HepG2 (cell line): ENCODE results near the gene SHC3.

Experiments
- ARNT2 ChIP-seq: sonication (generic); formaldehyde crosslinking; IDR thresholded peaks from 2 replicates; pipeline ENCODE4 v1.8.0; 2022; ENCODE audit warnings: mild to moderate bottlenecking, low read depth, missing genetic modification reagents, moderate library complexity
- CREM ChIP-seq, 2 experiments: sonication (generic) in 1 of 2; formaldehyde crosslinking in 1 of 2; IDR thresholded peaks; 2 replicates each; pipeline versions ENCODE4 v1.4.0 to v1.6.1; 2016 to 2020; ENCODE audit warnings: antibody characterized with exemption in 1 of 2, mild to moderate bottlenecking in 1 of 2, missing genetic modification reagents in 1 of 2
- CTCF ChIP-seq: sonication (generic); formaldehyde crosslinking; IDR thresholded peaks from 2 replicates; pipeline ENCODE4 v1.5.0; 2020; ENCODE audit warnings: mild to moderate bottlenecking, missing genetic modification reagents, moderate library complexity
- HDAC6 ChIP-seq: fragments of 200-600 bp; sonication (generic); IDR thresholded peaks from 2 replicates; pipeline ENCODE4 v1.7.0; 2017; ENCODE audit warnings: mild to moderate bottlenecking, antibody characterized with exemption, low read length, low read depth
- PHF20 ChIP-seq: sonication (generic); formaldehyde crosslinking; IDR thresholded peaks from 2 replicates; pipeline ENCODE4 v1.5.0; 2020; ENCODE audit warnings: mild to moderate bottlenecking, missing genetic modification reagents
- POLR2A ChIP-seq, 2 experiments: IDR thresholded peaks; 2 replicates each; pipeline ENCODE4 v1.6.1; 2011; ENCODE audit warnings: low read depth in 2 of 2, low read length in 2 of 2, mild to moderate bottlenecking in 1 of 2, moderate library complexity in 1 of 2; ENCODE audit not compliant: insufficient read depth in 1 of 2
- RBM39 ChIP-seq: fragments of 200-400 bp; formaldehyde crosslinking; IDR thresholded peaks from one replicate; pipeline ENCODE4 v1.6.1; 2018; ENCODE audit warnings: antibody characterized with exemption, mild to moderate bottlenecking, low read depth, low read length; ENCODE audit not compliant: poor library complexity, severe bottlenecking
- RFX3 ChIP-seq: IDR thresholded peaks from 2 replicates; pipeline ENCODE4 v1.6.1; 2016; ENCODE audit warnings: missing biosample characterization, missing genetic modification reagents
- RFX5 ChIP-seq: IDR thresholded peaks from 2 replicates; pipeline ENCODE4 v1.6.1; 2011; ENCODE audit warnings: low read depth, low read length, improper control_type of control experiment
- STAT5B ChIP-seq: sonication (generic); formaldehyde crosslinking; IDR thresholded peaks from 2 replicates; pipeline ENCODE4 v1.4.0; 2020; ENCODE audit warnings: missing genetic modification reagents
- ZNF264 ChIP-seq: sonication (generic); formaldehyde crosslinking; IDR thresholded peaks from 2 replicates; pipeline ENCODE4 v1.4.0; 2020; ENCODE audit warnings: missing genetic modification reagents
- ZNF30 ChIP-seq: sonication (generic); formaldehyde crosslinking; IDR thresholded peaks from 2 replicates; pipeline ENCODE4 v1.5.0; 2020; ENCODE audit warnings: mild to moderate bottlenecking, missing genetic modification reagents
- ZNF335 ChIP-seq: sonication (generic); formaldehyde crosslinking; IDR thresholded peaks from 2 replicates; pipeline ENCODE4 v1.4.0; 2020; ENCODE audit warnings: missing genetic modification reagents
- TF ChIP-seq, protein P1 (sequence below): sonication (generic); formaldehyde crosslinking; IDR thresholded peaks from 2 replicates; pipeline ENCODE4 v1.5.0; 2020; ENCODE audit warnings: missing genetic modification reagents

DNA sequence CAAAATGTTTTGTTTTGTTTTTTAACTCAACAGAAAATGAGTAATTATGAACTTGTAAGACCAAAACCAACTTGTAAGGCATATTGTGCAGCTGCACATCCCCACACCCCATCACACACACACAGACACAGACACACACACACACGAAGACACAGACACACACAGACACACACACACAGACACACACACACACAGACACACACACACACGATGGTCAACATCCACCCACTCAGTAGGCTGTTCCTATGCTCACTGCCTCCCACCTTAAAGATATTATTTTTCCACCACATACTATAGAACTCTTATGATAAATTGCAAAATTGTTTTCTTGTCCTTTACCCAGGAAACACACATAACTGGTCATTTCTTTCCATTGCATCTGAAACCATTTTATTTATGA is 6.2 kb downstream of the SHC3 start:
- TF ChIP-seq ZNF30 (CRISPR knock-in tag) (no peak), ARNT2 (CRISPR knock-in tag) (no peak), ZNF264 (CRISPR knock-in tag) (no peak), PHF20 (CRISPR knock-in tag) (no peak), STAT5B (CRISPR knock-in tag) (no peak), POLR2A (IDR thresholded peaks at IDR 0.05; ENCODE audit: insufficient read depth in 1 of 2, low read depth in 2 of 2, low read length in 2 of 2) (no peak), CTCF (no peak), CREM (IDR thresholded peaks at IDR 0.05) (no peak), CREM (CRISPR knock-in tag; IDR thresholded peaks at IDR 0.05) (no peak), ZNF335 (CRISPR knock-in tag) (no peak), RBM39 (no peak), HDAC6 (no peak), RFX5 (no peak), RFX3 (CRISPR knock-in tag) (no peak)
- TF ChIP-seq, protein P1, sequence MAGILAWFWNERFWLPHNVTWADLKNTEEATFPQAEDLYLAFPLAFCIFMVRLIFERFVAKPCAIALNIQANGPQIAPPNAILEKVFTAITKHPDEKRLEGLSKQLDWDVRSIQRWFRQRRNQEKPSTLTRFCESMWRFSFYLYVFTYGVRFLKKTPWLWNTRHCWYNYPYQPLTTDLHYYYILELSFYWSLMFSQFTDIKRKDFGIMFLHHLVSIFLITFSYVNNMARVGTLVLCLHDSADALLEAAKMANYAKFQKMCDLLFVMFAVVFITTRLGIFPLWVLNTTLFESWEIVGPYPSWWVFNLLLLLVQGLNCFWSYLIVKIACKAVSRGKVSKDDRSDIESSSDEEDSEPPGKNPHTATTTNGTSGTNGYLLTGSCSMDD (CRISPR knock-in tag): no peak
